Ishikawa (cell line): Measurements from ENCODE around the gene TRIM61.

Experiments
- CEBPB ChIP-seq: IDR thresholded peaks from 2 replicates; pipeline ENCODE4 v1.6.1; 2012
- CREB1 ChIP-seq: IDR thresholded peaks from 2 replicates; pipeline ENCODE4 v1.6.1; 2012; ENCODE audit warnings: low read depth
- EGR1 ChIP-seq: IDR thresholded peaks from 2 replicates; pipeline ENCODE4 v1.6.1; 2012
- EP300 ChIP-seq: IDR thresholded peaks from 2 replicates; pipeline ENCODE4 v1.6.1; 2012; ENCODE audit warnings: borderline replicate concordance
- FOXM1 ChIP-seq: IDR thresholded peaks from 2 replicates; pipeline ENCODE4 v1.6.1; 2012; ENCODE audit warnings: low read depth, borderline replicate concordance
- NFIC ChIP-seq: IDR thresholded peaks from 2 replicates; pipeline ENCODE4 v1.6.1; 2012
- RAD21 ChIP-seq: IDR thresholded peaks from 2 replicates; pipeline ENCODE4 v1.6.1; 2012; ENCODE audit warnings: low read depth
- TAF1 ChIP-seq: IDR thresholded peaks from 2 replicates; pipeline ENCODE4 v1.6.1; 2012; ENCODE audit warnings: low read depth, mild to moderate bottlenecking
- TCF12 ChIP-seq: IDR thresholded peaks from 2 replicates; pipeline ENCODE4 v1.6.1; 2012; ENCODE audit warnings: low read depth
- TEAD4 ChIP-seq: IDR thresholded peaks from 2 replicates; pipeline ENCODE4 v1.6.1; 2012
- YY1 ChIP-seq: IDR thresholded peaks from 2 replicates; pipeline ENCODE4 v1.6.1; 2012; ENCODE audit warnings: low read depth
- ZBTB7A ChIP-seq: IDR thresholded peaks from 2 replicates; pipeline ENCODE4 v1.6.1; 2012; ENCODE audit warnings: low read depth
- TF ChIP-seq, protein P1 (sequence below): IDR thresholded peaks from 2 replicates; pipeline ENCODE4 v1.6.1; 2012; ENCODE audit warnings: low read depth, mild to moderate bottlenecking
- TF ChIP-seq, protein P2 (sequence below): IDR thresholded peaks from 2 replicates; pipeline ENCODE4 v1.6.1; 2012
- TF ChIP-seq, protein P3 (sequence below): IDR thresholded peaks from 2 replicates; pipeline ENCODE4 v1.6.1; 2012

The TRIM61 gene

DNA sequence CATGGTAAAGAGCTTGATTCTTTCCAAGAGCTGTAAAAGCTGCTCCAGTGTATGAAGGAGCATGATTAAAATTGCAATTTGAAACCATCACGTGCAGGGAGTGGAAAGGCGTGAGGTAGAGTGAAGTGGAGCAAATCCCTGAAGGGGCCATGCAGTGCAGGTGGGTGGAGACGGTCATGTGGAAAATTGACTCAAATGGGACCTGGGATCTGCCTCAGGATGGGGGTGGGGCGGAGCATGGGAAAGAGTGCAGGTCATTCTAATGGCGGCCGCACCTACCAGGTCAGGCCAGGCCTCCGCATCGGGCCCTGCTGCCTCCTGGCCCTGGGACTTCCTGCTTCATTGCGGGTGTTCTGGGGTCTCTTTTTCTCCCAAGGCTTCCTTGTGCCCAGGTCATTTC is 29.0 kb upstream of the TRIM61 start:
- TF ChIP-seq CEBPB = no peak
- TF ChIP-seq, protein P1, sequence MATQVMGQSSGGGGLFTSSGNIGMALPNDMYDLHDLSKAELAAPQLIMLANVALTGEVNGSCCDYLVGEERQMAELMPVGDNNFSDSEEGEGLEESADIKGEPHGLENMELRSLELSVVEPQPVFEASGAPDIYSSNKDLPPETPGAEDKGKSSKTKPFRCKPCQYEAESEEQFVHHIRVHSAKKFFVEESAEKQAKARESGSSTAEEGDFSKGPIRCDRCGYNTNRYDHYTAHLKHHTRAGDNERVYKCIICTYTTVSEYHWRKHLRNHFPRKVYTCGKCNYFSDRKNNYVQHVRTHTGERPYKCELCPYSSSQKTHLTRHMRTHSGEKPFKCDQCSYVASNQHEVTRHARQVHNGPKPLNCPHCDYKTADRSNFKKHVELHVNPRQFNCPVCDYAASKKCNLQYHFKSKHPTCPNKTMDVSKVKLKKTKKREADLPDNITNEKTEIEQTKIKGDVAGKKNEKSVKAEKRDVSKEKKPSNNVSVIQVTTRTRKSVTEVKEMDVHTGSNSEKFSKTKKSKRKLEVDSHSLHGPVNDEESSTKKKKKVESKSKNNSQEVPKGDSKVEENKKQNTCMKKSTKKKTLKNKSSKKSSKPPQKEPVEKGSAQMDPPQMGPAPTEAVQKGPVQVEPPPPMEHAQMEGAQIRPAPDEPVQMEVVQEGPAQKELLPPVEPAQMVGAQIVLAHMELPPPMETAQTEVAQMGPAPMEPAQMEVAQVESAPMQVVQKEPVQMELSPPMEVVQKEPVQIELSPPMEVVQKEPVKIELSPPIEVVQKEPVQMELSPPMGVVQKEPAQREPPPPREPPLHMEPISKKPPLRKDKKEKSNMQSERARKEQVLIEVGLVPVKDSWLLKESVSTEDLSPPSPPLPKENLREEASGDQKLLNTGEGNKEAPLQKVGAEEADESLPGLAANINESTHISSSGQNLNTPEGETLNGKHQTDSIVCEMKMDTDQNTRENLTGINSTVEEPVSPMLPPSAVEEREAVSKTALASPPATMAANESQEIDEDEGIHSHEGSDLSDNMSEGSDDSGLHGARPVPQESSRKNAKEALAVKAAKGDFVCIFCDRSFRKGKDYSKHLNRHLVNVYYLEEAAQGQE = no peak
- TF ChIP-seq, protein P2, sequence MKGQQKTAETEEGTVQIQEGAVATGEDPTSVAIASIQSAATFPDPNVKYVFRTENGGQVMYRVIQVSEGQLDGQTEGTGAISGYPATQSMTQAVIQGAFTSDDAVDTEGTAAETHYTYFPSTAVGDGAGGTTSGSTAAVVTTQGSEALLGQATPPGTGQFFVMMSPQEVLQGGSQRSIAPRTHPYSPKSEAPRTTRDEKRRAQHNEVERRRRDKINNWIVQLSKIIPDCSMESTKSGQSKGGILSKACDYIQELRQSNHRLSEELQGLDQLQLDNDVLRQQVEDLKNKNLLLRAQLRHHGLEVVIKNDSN = peak; percentile 77
- TF ChIP-seq TAF1 = no peak
- no peak for TF ChIP-seq YY1
- no peak for TF ChIP-seq NFIC
- TF ChIP-seq ZBTB7A = no peak
- TF ChIP-seq FOXM1 = no peak
- TF ChIP-seq TCF12 = no peak
- TF ChIP-seq, protein P3, sequence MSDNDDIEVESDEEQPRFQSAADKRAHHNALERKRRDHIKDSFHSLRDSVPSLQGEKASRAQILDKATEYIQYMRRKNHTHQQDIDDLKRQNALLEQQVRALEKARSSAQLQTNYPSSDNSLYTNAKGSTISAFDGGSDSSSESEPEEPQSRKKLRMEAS = peak; percentile 90
- TF ChIP-seq RAD21 = no peak
- TF ChIP-seq EGR1 = peak; percentile 81
- no peak for TF ChIP-seq EP300
- no peak for TF ChIP-seq TEAD4
- TF ChIP-seq CREB1 = no peak

DNA sequence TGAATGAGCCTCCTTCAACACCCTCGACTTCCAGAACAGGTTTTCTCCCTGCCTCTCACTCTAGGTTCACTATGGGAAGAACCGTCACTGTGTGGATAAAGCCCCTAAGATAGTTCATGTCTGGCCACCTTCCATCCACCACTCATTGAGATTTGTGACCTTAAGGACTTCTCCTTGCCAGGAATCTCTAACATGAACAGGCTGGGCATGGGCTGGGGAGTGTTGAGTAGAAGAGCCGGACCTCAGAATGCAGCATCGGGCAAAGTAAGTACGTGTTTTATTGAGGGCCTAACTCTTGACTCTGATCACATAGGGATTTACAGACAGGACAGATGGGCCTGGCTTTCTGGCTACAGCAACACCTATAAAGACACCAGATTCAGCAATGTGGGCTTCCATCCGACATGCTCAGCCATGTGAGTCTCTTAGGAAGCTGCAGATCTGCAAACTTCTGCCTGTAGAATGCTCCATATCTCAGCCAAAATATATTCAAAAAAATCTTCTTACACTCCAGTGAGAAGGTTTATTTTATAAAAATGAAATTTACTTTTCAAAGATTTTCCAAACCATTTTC is 28.0 kb upstream of the TRIM61 start:
- TF ChIP-seq EP300 (no peak), CEBPB (no peak), CREB1 (no peak), RAD21 (no peak), NFIC (no peak), TEAD4 (no peak), FOXM1 (no peak), TAF1 (no peak)
- TF ChIP-seq, protein P3 = no peak
- TF ChIP-seq, protein P1 = no peak

DNA sequence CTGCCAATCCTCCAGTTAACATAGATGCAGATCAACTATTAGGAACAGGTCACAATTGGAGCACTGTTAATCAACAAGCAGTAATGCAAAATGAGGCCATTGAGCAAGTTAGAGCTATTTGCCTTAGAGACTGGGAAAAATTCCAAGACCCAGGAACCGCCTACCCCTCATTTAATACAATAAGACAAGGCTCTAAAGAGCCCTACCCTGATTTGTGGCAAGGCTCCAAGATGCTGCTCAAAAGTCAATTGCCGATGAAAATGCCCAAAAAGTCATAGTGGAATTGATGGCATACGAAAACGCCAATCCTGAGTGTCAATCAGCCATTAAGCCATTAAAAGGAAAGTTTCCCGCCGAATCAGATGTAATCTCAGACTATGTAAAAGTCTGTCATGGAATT is 20.5 kb upstream of the TRIM61 start:
- TF ChIP-seq NFIC = peak; percentile 52
- no peak for TF ChIP-seq TCF12

DNA sequence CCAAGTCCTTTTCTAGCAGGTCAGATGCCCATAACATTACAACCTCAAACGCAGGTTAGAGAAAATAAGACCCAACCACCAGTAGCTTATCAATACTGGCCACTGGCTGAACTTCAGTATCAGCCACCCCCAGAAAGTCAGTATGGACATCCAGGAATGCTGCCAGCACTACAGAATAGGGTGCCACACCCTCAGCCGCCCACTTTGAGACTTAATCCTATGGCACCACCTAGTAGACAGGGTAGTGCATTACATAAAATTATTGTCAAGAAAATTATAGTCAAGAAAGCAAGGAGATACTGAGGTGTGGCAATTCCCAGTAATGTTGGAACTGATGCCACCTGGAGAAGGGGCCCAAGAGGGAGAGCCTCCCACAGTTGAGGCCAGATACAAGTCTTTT is 19.9 kb upstream of the TRIM61 start:
- no peak for TF ChIP-seq CEBPB
- no peak for TF ChIP-seq YY1
- TF ChIP-seq RAD21 = peak; percentile 69
- no peak for TF ChIP-seq CREB1

DNA sequence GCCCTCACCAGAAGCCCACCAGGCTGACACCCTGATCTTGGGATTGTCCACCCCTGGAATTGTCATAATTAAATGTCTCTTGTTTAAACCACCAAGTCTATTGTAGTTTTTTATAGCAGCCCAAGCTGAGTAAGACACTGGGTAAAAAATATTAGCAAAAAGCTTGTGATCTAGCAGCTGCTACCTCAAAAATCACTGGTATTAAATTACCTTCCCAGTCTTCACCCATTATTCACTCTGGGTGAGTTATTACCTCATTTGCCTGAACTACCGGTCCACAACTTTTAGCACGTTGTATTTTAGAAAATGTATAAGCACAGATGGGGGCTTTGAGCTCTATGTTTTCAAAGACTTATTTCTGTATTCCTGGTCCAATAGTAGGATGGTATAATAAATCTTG is 12.0 kb upstream of the TRIM61 start:
- TF ChIP-seq TCF12 (no peak), NFIC (no peak), YY1 (no peak), EP300 (no peak), CEBPB (no peak), CREB1 (no peak), FOXM1 (no peak), TEAD4 (no peak), EGR1 (no peak), TAF1 (no peak), RAD21 (no peak), ZBTB7A (no peak)
- TF ChIP-seq, protein P3 = no peak
- TF ChIP-seq, protein P1 = no peak
- TF ChIP-seq, protein P2 = no peak
